ENCODE measurements around the gene MCM5. TPM values are rescaled to one million over a fixed set of nuclear protein-coding genes. Genes with fewer than 3 reads are reported as not detected.

The MCM5 gene
- total RNA-seq, 1 experiment from 2014 or later: 194 TPM

DNA sequence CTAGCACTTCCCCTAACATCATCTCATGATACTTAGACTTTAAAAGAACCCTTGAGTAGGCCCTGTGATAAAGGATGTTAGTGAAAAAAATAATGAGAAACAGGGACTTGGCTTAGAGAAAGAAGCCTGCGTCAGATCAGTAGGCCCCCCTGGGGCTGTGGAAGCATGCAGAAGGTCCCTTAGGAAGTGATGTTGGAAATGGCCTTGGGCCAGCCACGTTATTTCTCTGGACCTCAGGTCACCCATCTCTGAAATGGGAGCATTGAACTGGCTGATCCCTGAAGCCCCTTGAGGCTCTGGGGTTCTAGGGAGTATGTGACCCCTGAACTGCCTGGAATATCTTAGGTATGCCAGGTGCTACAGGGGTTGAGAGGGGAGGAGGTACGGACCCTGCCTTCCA lies 40.2 kb downstream of the MCM5 start:
- H3K4me2 ChIP-seq (ENCODE audit: low read length): no peak overlapping the region
- ChIA-PET CTCF (no interaction called here), POLR2A (no interaction called here), RAD21 (ENCODE audit: low non-redundant PET in 1 of 2, low total read pairs in 2 of 2, uncharacterized antibody in 2 of 2, unreplicated experiment in 2 of 2) (no interaction called here)
- peaks cover 0 to 4% of the 10 kb centered on the region in 2 experiments; a peak in 1 of 4 replicates for H3K4me1 ChIP-seq (ENCODE audit: control insufficient read depth in 1 of 2, insufficient read depth in 2 of 2, low read length in 2 of 2)
- ATAC-seq: no peak
- no peak overlapping the region for H3K9ac ChIP-seq (ENCODE audit: low read length)
- H3K4me3 ChIP-seq (replicated peaks in 1 of 2; ENCODE audit: low read depth in 1 of 2, low read length in 2 of 2): no peak overlapping the region
- no TSS peak for BruUV-seq (replicated peaks)
- H2AFZ ChIP-seq (ENCODE audit: low read depth, low read length, poor library complexity, severe bottlenecking): no peak overlapping the region
- intact Hi-C loops (cut with micrococcal nuclease): no loop called here
- TF ChIP-seq, protein P1, sequence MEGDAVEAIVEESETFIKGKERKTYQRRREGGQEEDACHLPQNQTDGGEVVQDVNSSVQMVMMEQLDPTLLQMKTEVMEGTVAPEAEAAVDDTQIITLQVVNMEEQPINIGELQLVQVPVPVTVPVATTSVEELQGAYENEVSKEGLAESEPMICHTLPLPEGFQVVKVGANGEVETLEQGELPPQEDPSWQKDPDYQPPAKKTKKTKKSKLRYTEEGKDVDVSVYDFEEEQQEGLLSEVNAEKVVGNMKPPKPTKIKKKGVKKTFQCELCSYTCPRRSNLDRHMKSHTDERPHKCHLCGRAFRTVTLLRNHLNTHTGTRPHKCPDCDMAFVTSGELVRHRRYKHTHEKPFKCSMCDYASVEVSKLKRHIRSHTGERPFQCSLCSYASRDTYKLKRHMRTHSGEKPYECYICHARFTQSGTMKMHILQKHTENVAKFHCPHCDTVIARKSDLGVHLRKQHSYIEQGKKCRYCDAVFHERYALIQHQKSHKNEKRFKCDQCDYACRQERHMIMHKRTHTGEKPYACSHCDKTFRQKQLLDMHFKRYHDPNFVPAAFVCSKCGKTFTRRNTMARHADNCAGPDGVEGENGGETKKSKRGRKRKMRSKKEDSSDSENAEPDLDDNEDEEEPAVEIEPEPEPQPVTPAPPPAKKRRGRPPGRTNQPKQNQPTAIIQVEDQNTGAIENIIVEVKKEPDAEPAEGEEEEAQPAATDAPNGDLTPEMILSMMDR (IDR thresholded peaks at IDR 0.05 in 2 of 3, conservative IDR thresholded peaks at IDR 0.05 in 1 of 3; ENCODE audit: borderline replicate concordance in 1 of 3, insufficient read depth in 1 of 3, low read depth in 2 of 3, low read length in 2 of 3): no peak
- no peak for TF ChIP-seq ELF1 (IDR thresholded peaks at IDR 0.05; ENCODE audit: borderline replicate concordance, low read depth)
- no peak for TF ChIP-seq CEBPB (IDR thresholded peaks at IDR 0.05; ENCODE audit: low read depth)
- TF ChIP-seq SP1 (IDR thresholded peaks at IDR 0.05; ENCODE audit: low read depth): no peak
- H3K9me2 ChIP-seq (ENCODE audit: insufficient read depth): no peaks in the 10 kb centered on the region
- H3K36me3 ChIP-seq (ENCODE audit: control insufficient read depth in 1 of 2, insufficient read depth in 2 of 2, low read length in 2 of 2): no peaks in the 10 kb centered on the region
- H3K27me3 ChIP-seq (ENCODE audit: insufficient read depth, low read length): no peaks in the 10 kb centered on the region
- no peak overlapping the region for H3K27ac ChIP-seq (ENCODE audit: low read depth, low read length)
- H3K79me2 ChIP-seq (ENCODE audit: insufficient read depth, low read length): no peaks in the 10 kb centered on the region
- no peak for DNase-seq (ENCODE audit: low read depth, low spot score)
- H4K20me1 ChIP-seq (ENCODE audit: insufficient read depth): no peaks in the 10 kb centered on the region
- H3K9me3 ChIP-seq (ENCODE audit: control insufficient read depth in 1 of 2, insufficient read depth in 1 of 2, low read depth in 1 of 2, low read length in 2 of 2): no peaks in the 10 kb centered on the region

DNA sequence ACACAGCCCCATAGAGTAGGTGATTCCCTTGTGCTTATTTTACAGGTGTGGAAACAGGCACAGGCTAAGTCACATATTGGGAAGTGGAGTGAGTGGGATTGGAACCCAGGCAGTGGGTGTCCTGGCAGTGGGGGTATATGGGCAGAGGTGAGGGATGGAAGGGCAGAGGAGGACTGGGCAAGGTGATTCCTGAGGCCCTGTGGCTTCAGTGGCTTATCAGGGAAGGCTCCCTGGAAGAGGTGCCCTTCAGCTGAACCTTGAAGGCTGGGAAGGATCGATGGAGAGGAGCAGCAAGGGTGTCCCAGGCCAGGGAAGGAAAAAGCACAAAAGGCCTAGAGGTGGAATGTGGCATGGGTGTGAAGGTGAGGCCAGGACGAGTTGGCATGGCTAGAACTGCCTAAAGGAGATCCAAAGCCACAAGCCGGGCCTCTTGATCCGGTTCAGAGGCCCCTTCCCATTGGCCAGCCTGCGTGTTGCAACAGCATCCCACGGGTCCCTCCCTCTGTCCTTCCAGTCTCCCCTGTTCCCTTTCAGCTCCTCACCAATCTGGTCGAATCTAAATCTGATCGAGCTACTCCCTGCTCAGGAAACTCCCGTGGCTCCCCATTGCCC lies 41.7 kb downstream of the MCM5 start:
- H3K27ac ChIP-seq (ENCODE audit: low read depth, low read length): no peak overlapping the region
- no peak overlapping the region for H3K9ac ChIP-seq (ENCODE audit: low read length)
- H2AFZ ChIP-seq (ENCODE audit: low read depth, low read length, poor library complexity, severe bottlenecking): no peak overlapping the region
- H3K79me2 ChIP-seq (ENCODE audit: insufficient read depth, low read length): no peaks in the 10 kb centered on the region
- H3K4me3 ChIP-seq (replicated peaks in 1 of 2; ENCODE audit: low read depth in 1 of 2, low read length in 2 of 2): no peak overlapping the region
- RAD21 ChIA-PET (ENCODE audit: low non-redundant PET in 1 of 2, low total read pairs in 2 of 2, uncharacterized antibody in 2 of 2, unreplicated experiment in 2 of 2): no interaction called here
- H3K36me3 ChIP-seq (ENCODE audit: control insufficient read depth in 1 of 2, insufficient read depth in 2 of 2, low read length in 2 of 2): no peaks in the 10 kb centered on the region
- no peaks in the 10 kb centered on the region for H4K20me1 ChIP-seq (ENCODE audit: insufficient read depth)
- no TSS peak for BruUV-seq (replicated peaks)
- H3K9me2 ChIP-seq (ENCODE audit: insufficient read depth): no peaks in the 10 kb centered on the region
- CTCF ChIA-PET: no interaction called here
- H3K27me3 ChIP-seq (ENCODE audit: insufficient read depth, low read length): no peaks in the 10 kb centered on the region
- H3K4me2 ChIP-seq (ENCODE audit: low read length): no peak overlapping the region
- POLR2A ChIA-PET: no interaction called here
- ATAC-seq: no peak
- no peaks in the 10 kb centered on the region for H3K9me3 ChIP-seq (ENCODE audit: control insufficient read depth in 1 of 2, insufficient read depth in 1 of 2, low read depth in 1 of 2, low read length in 2 of 2)
- intact Hi-C loops (cut with micrococcal nuclease): no loop called here
- no peak for DNase-seq (ENCODE audit: low read depth, low spot score)
- H3K4me1 ChIP-seq (ENCODE audit: control insufficient read depth in 1 of 2, insufficient read depth in 2 of 2, low read length in 2 of 2): peaks cover 5 to 15% of the 10 kb centered on the region in 2 experiments; a peak in 3 of 4 replicates
- TF ChIP-seq SRF (IDR thresholded peaks at IDR 0.05; ENCODE audit: low read depth): no peak
- no peak for TF ChIP-seq JUND (IDR thresholded peaks at IDR 0.05)
- TF ChIP-seq POLR2A (IDR thresholded peaks at IDR 0.05; ENCODE audit: borderline replicate concordance, extremely low read depth, insufficient read depth, insufficient read length): no peak
- TF ChIP-seq YY1 (IDR thresholded peaks at IDR 0.05; ENCODE audit: extremely low read depth, insufficient replicate concordance, low read depth, low read length): no peak
- TF ChIP-seq SP1 (IDR thresholded peaks at IDR 0.05; ENCODE audit: low read depth): no peak
- no peak for TF ChIP-seq CEBPB (IDR thresholded peaks at IDR 0.05; ENCODE audit: low read depth)
- TF ChIP-seq, protein P2, sequence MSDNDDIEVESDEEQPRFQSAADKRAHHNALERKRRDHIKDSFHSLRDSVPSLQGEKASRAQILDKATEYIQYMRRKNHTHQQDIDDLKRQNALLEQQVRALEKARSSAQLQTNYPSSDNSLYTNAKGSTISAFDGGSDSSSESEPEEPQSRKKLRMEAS (IDR thresholded peaks at IDR 0.05): no peak
- no peak for TF ChIP-seq EZH2phosphoT487 (IDR thresholded peaks at IDR 0.05; ENCODE audit: borderline replicate concordance)
- no peak for TF ChIP-seq SIN3A (IDR thresholded peaks at IDR 0.05; ENCODE audit: low read depth)
- no peak for TF ChIP-seq TCF7L2 (IDR thresholded peaks at IDR 0.05; ENCODE audit: borderline replicate concordance, extremely low read depth, insufficient read depth, insufficient read length)
- TF ChIP-seq, protein P3, sequence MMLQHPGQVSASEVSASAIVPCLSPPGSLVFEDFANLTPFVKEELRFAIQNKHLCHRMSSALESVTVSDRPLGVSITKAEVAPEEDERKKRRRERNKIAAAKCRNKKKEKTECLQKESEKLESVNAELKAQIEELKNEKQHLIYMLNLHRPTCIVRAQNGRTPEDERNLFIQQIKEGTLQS (IDR thresholded peaks at IDR 0.05): no peak
- TF ChIP-seq, protein P4, sequence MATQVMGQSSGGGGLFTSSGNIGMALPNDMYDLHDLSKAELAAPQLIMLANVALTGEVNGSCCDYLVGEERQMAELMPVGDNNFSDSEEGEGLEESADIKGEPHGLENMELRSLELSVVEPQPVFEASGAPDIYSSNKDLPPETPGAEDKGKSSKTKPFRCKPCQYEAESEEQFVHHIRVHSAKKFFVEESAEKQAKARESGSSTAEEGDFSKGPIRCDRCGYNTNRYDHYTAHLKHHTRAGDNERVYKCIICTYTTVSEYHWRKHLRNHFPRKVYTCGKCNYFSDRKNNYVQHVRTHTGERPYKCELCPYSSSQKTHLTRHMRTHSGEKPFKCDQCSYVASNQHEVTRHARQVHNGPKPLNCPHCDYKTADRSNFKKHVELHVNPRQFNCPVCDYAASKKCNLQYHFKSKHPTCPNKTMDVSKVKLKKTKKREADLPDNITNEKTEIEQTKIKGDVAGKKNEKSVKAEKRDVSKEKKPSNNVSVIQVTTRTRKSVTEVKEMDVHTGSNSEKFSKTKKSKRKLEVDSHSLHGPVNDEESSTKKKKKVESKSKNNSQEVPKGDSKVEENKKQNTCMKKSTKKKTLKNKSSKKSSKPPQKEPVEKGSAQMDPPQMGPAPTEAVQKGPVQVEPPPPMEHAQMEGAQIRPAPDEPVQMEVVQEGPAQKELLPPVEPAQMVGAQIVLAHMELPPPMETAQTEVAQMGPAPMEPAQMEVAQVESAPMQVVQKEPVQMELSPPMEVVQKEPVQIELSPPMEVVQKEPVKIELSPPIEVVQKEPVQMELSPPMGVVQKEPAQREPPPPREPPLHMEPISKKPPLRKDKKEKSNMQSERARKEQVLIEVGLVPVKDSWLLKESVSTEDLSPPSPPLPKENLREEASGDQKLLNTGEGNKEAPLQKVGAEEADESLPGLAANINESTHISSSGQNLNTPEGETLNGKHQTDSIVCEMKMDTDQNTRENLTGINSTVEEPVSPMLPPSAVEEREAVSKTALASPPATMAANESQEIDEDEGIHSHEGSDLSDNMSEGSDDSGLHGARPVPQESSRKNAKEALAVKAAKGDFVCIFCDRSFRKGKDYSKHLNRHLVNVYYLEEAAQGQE (IDR thresholded peaks at IDR 0.05; ENCODE audit: low read depth): no peak
- no peak for TF ChIP-seq EZH2 (IDR thresholded peaks at IDR 0.05)
- no peak for TF ChIP-seq CBX3 (IDR thresholded peaks at IDR 0.05; ENCODE audit: low read depth)

Data from HCT116 (cell line).